ENCODE data around the gene EFTUD2.

The EFTUD2 gene

GRCh38 chr17:44933824-44934744, 34.8 kb upstream of the EFTUD2 start:
- no peaks in the 10 kb centered on the region for H3K27me3 ChIP-seq (ENCODE audit: control insufficient read depth, insufficient read depth, low read length)
- no peaks in the 10 kb centered on the region for H3K4me1 ChIP-seq
- H3K9me3 ChIP-seq (ENCODE audit: control insufficient read depth, low read length): no peaks in the 10 kb centered on the region
- H3K4me2 ChIP-seq (ENCODE audit: low read length): no peak overlapping the region
- H3K4me3 ChIP-seq (ENCODE audit: low read depth, low read length): no peak overlapping the region
- no peaks in the 10 kb centered on the region for H3K79me2 ChIP-seq
- no peak overlapping the region for H3K27ac ChIP-seq
- H2AFZ ChIP-seq: no peak overlapping the region
- no peaks in the 10 kb centered on the region for H3K36me3 ChIP-seq (ENCODE audit: control insufficient read depth, insufficient read depth, low read length)
- no peak overlapping the region for H3K9ac ChIP-seq
- TF ChIP-seq CTCF (IDR thresholded peaks at IDR 0.05): no peak

- H2AFZ ChIP-seq: no peak overlapping the region
- H3K36me3 ChIP-seq (ENCODE audit: control insufficient read depth, insufficient read depth, low read length): no peaks in the 10 kb centered on the region
- H3K27me3 ChIP-seq (ENCODE audit: control insufficient read depth, insufficient read depth, low read length): no peaks in the 10 kb centered on the region
- H3K27ac ChIP-seq: no peak overlapping the region
- no peaks in the 10 kb centered on the region for H3K79me2 ChIP-seq
- no peak for TF ChIP-seq CTCF (IDR thresholded peaks at IDR 0.05)
- H3K9ac ChIP-seq: no peak overlapping the region
- no peaks in the 10 kb centered on the region for H3K4me1 ChIP-seq
- H3K9me3 ChIP-seq (ENCODE audit: control insufficient read depth, low read length): no peaks in the 10 kb centered on the region
- H3K4me3 ChIP-seq (ENCODE audit: low read depth, low read length): no peak overlapping the region
- H3K4me2 ChIP-seq (ENCODE audit: low read length): no peak overlapping the region
Measured at GRCh38 chr17:44932787-44933097, 33.5 kb upstream of the EFTUD2 start.

GRCh38 chr17:44932096-44932786, 33.0 kb upstream of the EFTUD2 start:
- Histone ChIP-seq H3K4me2 (ENCODE audit: low read length) (no peak overlapping the region), H3K79me2 (no peaks in the 10 kb centered on the region), H2AFZ (no peak overlapping the region), H3K27me3 (ENCODE audit: control insufficient read depth, insufficient read depth, low read length) (no peaks in the 10 kb centered on the region), H3K4me3 (ENCODE audit: low read depth, low read length) (no peak overlapping the region), H3K36me3 (ENCODE audit: control insufficient read depth, insufficient read depth, low read length) (no peaks in the 10 kb centered on the region), H3K27ac (no peak overlapping the region), H3K4me1 (no peaks in the 10 kb centered on the region), H3K9ac (no peak overlapping the region), H3K9me3 (ENCODE audit: control insufficient read depth, low read length) (no peaks in the 10 kb centered on the region)
- TF ChIP-seq CTCF (IDR thresholded peaks at IDR 0.05): no peak

GRCh38 chr17:44931376-44931775, 32.1 kb upstream of the EFTUD2 start:
- Histone ChIP-seq H3K36me3 (ENCODE audit: control insufficient read depth, insufficient read depth, low read length) (no peaks in the 10 kb centered on the region), H3K27ac (no peak overlapping the region), H3K27me3 (ENCODE audit: control insufficient read depth, insufficient read depth, low read length) (no peaks in the 10 kb centered on the region), H2AFZ (no peak overlapping the region), H3K9me3 (ENCODE audit: control insufficient read depth, low read length) (no peaks in the 10 kb centered on the region), H3K9ac (no peak overlapping the region), H3K79me2 (no peaks in the 10 kb centered on the region), H3K4me3 (ENCODE audit: low read depth, low read length) (no peak overlapping the region), H3K4me1 (no peaks in the 10 kb centered on the region), H3K4me2 (ENCODE audit: low read length) (no peak overlapping the region)
- TF ChIP-seq CTCF (IDR thresholded peaks at IDR 0.05): no peak

All from parathyroid adenoma (tissue), 2 donors.